AG09319 (cell line): ENCODE data around the gene C2.
A peak's percentile ranks its signal among the peaks of the same experiment; 100 is the strongest.
"Not testable (repeated sequence)": the region's sequence is repeated elsewhere in the genome, so short reads cannot be mapped to it uniquely, and the experiment has no call there.

Experiments used
- DNase-seq: peaks from one replicate; pipeline ENCODE4 v3.0.0-alpha.2; 2010; ENCODE audit warnings: low read depth; ENCODE audit errors: extremely low read depth
- TF ChIP-seq, protein P1 (sequence below): IDR thresholded peaks from 2 replicates; pipeline ENCODE4 v1.5.1; 2011; ENCODE audit warnings: low read depth, mild to moderate bottlenecking, inconsistent platforms, low read length, moderate library complexity

Gene C2

DNA sequence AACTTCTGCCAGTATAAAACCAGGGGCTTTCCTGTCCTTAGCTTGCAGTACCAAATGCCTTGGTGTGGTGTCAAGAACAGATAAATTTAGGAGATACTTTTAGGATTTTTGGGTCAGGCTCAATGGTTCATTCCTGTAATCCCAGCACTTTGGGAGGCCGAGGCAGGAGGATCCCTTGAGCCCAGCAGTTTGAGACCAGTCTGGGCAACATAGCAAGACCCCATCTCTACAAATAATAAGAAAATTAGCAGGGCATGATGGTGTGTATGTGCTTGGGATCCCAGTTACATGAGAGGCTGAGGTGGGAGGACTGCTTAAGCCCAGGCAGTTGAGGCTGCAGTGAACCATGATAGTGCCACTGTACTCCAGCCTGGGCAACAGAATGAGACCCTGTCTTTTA lies 22.5 kb upstream of the C2 start:
- TF ChIP-seq, protein P1, sequence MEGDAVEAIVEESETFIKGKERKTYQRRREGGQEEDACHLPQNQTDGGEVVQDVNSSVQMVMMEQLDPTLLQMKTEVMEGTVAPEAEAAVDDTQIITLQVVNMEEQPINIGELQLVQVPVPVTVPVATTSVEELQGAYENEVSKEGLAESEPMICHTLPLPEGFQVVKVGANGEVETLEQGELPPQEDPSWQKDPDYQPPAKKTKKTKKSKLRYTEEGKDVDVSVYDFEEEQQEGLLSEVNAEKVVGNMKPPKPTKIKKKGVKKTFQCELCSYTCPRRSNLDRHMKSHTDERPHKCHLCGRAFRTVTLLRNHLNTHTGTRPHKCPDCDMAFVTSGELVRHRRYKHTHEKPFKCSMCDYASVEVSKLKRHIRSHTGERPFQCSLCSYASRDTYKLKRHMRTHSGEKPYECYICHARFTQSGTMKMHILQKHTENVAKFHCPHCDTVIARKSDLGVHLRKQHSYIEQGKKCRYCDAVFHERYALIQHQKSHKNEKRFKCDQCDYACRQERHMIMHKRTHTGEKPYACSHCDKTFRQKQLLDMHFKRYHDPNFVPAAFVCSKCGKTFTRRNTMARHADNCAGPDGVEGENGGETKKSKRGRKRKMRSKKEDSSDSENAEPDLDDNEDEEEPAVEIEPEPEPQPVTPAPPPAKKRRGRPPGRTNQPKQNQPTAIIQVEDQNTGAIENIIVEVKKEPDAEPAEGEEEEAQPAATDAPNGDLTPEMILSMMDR, result no peak
- no peak for DNase-seq

DNA sequence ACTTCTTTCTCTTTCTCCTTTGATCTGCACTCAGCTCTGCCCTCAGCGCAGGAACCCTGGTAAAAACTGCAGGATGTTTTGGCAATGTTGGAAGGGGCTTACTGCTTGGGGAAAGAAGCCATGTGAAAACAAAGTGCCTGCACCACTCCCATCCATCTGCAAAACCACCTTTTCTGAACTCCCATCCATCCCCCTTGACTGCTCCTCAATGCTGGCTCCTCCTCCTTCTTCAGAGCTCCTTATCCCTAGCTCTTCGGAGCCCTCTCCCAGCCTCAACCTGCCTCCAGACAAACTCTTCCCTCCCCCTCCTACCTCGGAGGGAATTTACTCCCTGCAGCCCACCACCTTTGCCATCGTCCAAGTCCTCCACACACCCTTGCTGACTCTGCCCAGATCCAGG lies 21.4 kb upstream of the C2 start:
- TF ChIP-seq, protein P1, result no peak
- DNase-seq, result no peak

DNA sequence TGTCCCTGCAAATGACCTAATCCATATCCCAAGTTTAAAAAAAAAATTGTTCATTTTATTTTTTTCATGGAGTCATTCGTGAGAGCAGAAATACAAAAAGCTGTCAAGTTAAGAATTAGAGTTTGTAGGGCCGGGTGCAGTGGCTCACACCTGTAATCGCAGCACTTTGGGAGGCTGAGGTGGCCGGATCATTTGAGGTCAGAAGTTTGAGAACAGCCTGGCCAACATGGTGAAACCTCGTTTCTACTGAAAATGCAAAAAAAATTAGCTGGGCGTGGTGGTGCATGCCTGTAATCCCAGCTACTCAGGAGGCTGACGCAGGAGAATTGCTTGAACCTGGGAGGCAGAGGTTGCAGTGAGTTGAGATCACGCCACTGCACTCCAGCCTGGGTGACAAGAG lies 20.8 kb upstream of the C2 start:
- not testable (repeated sequence) for DNase-seq

DNA sequence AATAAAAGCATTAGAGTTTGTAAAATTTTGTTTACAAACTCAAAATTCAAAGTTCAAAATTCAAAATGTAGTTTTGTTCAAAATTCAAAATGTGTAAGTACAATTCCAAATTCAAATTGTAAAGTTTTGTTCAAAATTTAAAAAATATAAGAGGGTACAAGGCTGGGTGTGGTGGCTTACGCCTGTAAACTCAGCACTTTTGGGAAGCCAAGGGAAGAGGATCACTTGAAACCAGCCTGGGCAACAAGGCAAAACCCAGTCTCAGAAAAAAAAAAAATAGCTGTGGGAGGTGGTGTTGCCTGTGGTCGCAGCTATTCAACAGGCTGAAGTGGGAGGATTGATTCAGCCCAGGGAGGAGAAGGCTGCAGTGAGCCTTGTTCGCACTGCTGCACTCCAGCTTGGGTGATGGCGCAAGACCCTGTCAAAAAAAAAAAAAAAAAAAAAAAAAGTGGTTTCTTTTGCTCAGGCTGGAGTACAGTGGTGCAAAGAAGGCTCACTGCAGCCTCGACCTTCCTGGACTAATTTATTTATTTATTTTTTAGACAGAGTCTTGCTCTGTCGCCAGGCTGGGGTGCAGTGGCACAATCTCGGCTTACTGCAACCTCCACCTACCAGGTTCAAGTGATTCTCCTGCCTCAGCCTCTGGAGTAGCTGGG lies 20.2 kb upstream of the C2 start:
- DNase-seq, result peak; percentile 64
- TF ChIP-seq, protein P1, result no peak

DNA sequence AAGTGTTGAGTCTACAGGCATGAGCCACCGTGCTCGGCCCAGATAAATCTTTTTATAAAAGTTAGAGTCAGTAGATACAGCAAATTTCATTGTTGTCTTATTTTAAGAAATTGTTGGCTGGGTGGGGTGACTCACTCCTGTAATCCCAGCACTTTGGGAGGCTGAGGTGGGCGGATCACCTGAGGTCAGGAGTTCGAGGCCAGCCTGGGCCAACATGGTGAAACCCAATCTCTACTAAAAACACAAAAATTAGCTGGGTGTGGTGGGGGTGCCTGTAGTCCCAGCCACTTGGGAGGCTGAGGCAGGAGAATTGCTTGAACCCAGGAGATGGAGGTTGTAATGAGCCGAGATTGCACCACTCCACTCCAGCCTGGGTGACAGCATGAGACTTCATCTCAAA lies 19.3 kb upstream of the C2 start:
- DNase-seq, result not testable (repeated sequence)

DNA sequence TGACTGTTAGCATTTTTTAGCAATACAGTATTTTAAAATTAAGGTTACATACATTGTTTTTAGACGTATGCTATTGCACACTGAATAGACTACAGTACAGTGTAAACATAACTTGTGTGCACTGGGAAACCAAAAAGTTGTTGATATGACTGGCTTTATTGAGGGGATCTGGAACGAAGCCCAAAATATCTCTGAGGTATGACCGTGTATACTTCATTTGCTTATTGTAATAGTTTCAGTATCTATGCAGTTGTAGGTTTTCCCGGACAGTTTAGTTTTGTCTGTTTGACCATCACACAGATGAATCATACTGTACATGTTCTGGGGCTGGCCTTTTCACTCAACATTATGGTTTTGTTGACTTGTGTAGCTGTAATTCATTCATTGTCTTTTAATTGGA lies 18.7 kb upstream of the C2 start:
- TF ChIP-seq, protein P1, result no peak
- DNase-seq, result no peak

DNA sequence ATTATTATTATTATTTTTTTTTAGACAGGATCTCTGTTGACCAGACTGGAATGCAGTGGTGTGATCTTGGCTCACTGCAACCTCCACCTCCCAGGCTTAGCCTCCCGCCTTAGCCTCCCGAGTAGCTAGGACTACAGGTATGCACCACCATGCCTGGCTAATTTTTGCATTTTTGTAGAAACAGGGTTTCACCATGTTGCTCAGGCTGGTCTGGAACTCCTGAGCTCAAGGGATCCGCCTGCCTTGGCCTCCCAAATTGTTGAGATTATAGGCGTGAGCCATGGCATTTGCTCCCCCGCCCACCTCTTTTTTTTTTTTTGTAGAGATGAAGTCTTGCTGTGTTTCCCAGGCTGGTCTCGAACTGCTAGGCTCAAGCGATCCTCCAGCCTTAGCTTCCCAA lies 18.2 kb upstream of the C2 start:
- DNase-seq, result not testable (repeated sequence)

DNA sequence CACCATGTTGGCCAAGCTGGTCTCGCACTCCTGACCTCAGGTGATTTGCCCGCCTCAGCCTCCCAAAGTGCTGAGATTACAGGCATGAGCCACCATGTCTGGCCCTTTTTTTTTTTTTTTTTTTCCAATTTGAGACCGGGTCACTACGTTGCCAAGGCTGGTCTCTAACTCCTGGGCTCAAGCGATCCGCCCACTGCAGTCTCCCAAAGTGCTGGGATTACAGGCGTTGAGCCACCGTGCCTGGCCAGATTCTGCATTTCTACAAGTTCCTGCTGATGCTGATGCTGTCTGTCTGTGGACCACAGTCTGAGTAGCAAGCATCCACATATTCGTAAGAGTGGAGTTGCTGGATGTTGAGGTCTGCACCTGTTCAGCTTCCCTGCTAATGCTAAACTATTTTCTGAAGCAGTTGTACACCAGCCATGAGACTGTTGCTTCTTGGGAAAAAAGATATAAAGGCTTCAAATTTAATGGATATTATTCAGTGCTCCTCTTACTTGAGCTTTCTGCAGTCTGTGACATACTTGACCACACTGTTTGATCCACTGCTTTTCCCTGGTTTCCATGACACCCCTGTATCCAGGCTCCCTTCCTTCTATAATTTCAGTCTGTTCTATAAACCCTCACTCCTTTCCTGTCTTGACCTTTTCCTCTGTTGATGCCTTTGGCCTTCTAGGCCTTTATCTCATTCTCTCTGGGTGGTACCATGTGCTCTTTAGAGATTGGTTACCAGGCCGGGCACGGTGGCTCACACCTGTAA lies 15.5 kb upstream of the C2 start:
- DNase-seq, result no peak
- TF ChIP-seq, protein P1, result no peak

DNA sequence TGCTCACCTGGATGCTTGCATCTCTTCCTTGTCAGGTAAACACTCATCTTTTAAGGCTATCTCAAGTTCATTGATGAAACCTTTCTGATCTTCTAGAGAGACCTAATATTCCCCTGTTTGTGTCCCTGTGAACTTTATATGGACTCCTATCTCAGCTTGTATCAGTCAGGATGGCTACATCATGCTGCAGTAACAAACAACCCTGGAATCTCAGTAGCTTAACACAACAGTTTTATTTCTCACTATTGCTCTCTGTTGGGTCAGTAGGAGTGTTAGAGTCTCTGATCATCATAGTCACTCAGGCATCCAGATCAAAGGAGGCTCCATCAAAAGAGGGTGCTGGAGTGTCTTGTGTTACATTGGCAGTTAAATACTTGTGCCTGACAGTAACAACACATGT lies 12.2 kb upstream of the C2 start:
- no peak for DNase-seq
- TF ChIP-seq, protein P1, result no peak
